Suprapubic skin (tissue), 4 donors: ENCODE measurements around the gene LRRC63. TPM values are rescaled to one million over a fixed set of nuclear protein-coding genes. Genes with fewer than 3 reads are reported as not detected.

Experiments used
- DNase-seq, 2 donors: peaks; one replicate each; pipeline ENCODE4 v3.0.0-alpha.2; 2019; ENCODE audit warnings: low spot score in 2 of 2
- H3K27ac ChIP-seq: fragments of 200-600 bp; sonication (generic); one replicate; pipeline ENCODE4 v1.5.1; 2019
- H3K27me3 ChIP-seq: fragments of 200-600 bp; sonication (generic); one replicate; pipeline ENCODE4 v1.5.1; 2019
- H3K36me3 ChIP-seq: fragments of 200-600 bp; sonication (generic); one replicate; pipeline ENCODE4 v1.5.1; 2019
- H3K4me1 ChIP-seq: fragments of 200-600 bp; sonication (generic); one replicate; pipeline ENCODE4 v1.5.1; 2019
- H3K4me3 ChIP-seq: fragments of 200-600 bp; sonication (generic); one replicate; pipeline ENCODE4 v1.5.1; 2019; ENCODE audit warnings: mild to moderate bottlenecking
- H3K9me3 ChIP-seq: fragments of 200-600 bp; sonication (generic); one replicate; pipeline ENCODE4 v1.5.1; 2019
- CTCF ChIP-seq, 2 donors: fragments of 200-600 bp in 1 of 2; fragments of 450-650 bp in 1 of 2; sonication (generic) in 1 of 2; IDR thresholded peaks; one replicate each; pipeline ENCODE4 v1.5.1; 2016 to 2019; ENCODE audit warnings: antibody characterized with exemption in 2 of 2, mild to moderate bottlenecking in 1 of 2, moderate library complexity in 1 of 2
- EP300 ChIP-seq: sonication (generic); formaldehyde crosslinking; IDR thresholded peaks from one replicate; pipeline ENCODE4 v1.6.1; 2017; ENCODE audit warnings: antibody characterized with exemption
- POLR2A ChIP-seq, 2 donors: fragments of 450-650 bp; IDR thresholded peaks; one replicate each; pipeline ENCODE4 v1.6.1; 2017; ENCODE audit warnings: antibody characterized with exemption in 2 of 2, mild to moderate bottlenecking in 2 of 2, moderate library complexity in 2 of 2
- POLR2AphosphoS5 ChIP-seq, 3 donors: sonication (generic); formaldehyde crosslinking; IDR thresholded peaks; one replicate each; pipeline ENCODE4 v1.6.1; 2017; ENCODE audit warnings: antibody characterized with exemption in 3 of 3
- WGBS: methylation state at CpG from one replicate; pipeline ENCODE4 v1.1.5; 2018; 5-methylcytosine and 5-hydroxymethylcytosine counted together
- total RNA-seq, 4 donors: library from RNA; depleted of rRNA; stranded (reverse); fragments of >200 nt; gene quantifications; one replicate each; pipeline ENCODE4 v1.1.0, GENCODE V29; 2016

Gene LRRC63
- total RNA-seq, 4 donors from 2014 or later, result not detected

- DNase-seq, result no peak
- peak overlapping the region; percentile 17 for H3K4me3 ChIP-seq
- no peaks in the 10 kb centered on the region for H3K27me3 ChIP-seq
- no peaks in the 10 kb centered on the region for H3K36me3 ChIP-seq
- H3K4me1 ChIP-seq, result peaks cover 24% of the 10 kb centered on the region
- TF ChIP-seq POLR2AphosphoS5 (IDR thresholded peaks at IDR 0.05) (no peak), EP300 (no peak), POLR2A (IDR thresholded peaks at IDR 0.05) (no peak), CTCF (IDR thresholded peaks at IDR 0.05) (no peak)
- H3K27ac ChIP-seq, result no peak overlapping the region
- no peaks in the 10 kb centered on the region for H3K9me3 ChIP-seq
- 22% methylated on average over 7 of the region's 8 CpGs for WGBS
Measured at GRCh38 chr13:46168341-46168740, 43.4 kb upstream of the LRRC63 start.

GRCh38 chr13:46168783-46169182, 42.9 kb upstream of the LRRC63 start:
- no peak for DNase-seq
- no peaks in the 10 kb centered on the region for H3K27me3 ChIP-seq
- H3K9me3 ChIP-seq, result no peaks in the 10 kb centered on the region
- H3K4me3 ChIP-seq, result no peak overlapping the region
- 37% methylated on average over 1 of the region's 1 CpG for WGBS
- H3K27ac ChIP-seq, result no peak overlapping the region
- no peaks in the 10 kb centered on the region for H3K36me3 ChIP-seq
- TF ChIP-seq EP300 (no peak), POLR2A (IDR thresholded peaks at IDR 0.05) (no peak), POLR2AphosphoS5 (IDR thresholded peaks at IDR 0.05) (no peak), CTCF (IDR thresholded peaks at IDR 0.05) (no peak)
- H3K4me1 ChIP-seq, result peaks cover 24% of the 10 kb centered on the region

GRCh38 chr13:46169758-46170157, 42.0 kb upstream of the LRRC63 start:
- Histone ChIP-seq H3K4me1 (peaks cover 24% of the 10 kb centered on the region), H3K4me3 (no peak overlapping the region), H3K27me3 (no peaks in the 10 kb centered on the region), H3K27ac (no peak overlapping the region), H3K9me3 (no peaks in the 10 kb centered on the region), H3K36me3 (no peaks in the 10 kb centered on the region)
- 93% methylated on average over 2 of the region's 2 CpGs for WGBS
- TF ChIP-seq POLR2AphosphoS5 (IDR thresholded peaks at IDR 0.05) (no peak), POLR2A (IDR thresholded peaks at IDR 0.05) (no peak), EP300 (no peak), CTCF (IDR thresholded peaks at IDR 0.05) (no peak)
- DNase-seq, result no peak

GRCh38 chr13:46170268-46170667, 41.5 kb upstream of the LRRC63 start:
- Histone ChIP-seq H3K36me3 (no peaks in the 10 kb centered on the region), H3K4me1 (peaks cover 24% of the 10 kb centered on the region), H3K27me3 (no peaks in the 10 kb centered on the region), H3K27ac (no peak overlapping the region), H3K4me3 (no peak overlapping the region), H3K9me3 (no peaks in the 10 kb centered on the region)
- no peak for TF ChIP-seq POLR2A (IDR thresholded peaks at IDR 0.05)
- TF ChIP-seq POLR2AphosphoS5 (IDR thresholded peaks at IDR 0.05), result no peak
- no peak for TF ChIP-seq CTCF (IDR thresholded peaks at IDR 0.05)
- TF ChIP-seq EP300, result no peak
- no peak for DNase-seq
- 71% methylated on average over 7 of the region's 7 CpGs for WGBS

GRCh38 chr13:46170687-46171086, 41.0 kb upstream of the LRRC63 start:
- peaks cover 24% of the 10 kb centered on the region for H3K4me1 ChIP-seq
- 54% methylated on average over 3 of the region's 3 CpGs for WGBS
- H3K36me3 ChIP-seq, result no peaks in the 10 kb centered on the region
- TF ChIP-seq EP300, result no peak
- H3K9me3 ChIP-seq, result no peaks in the 10 kb centered on the region
- no peaks in the 10 kb centered on the region for H3K27me3 ChIP-seq
- H3K27ac ChIP-seq, result no peak overlapping the region
- no peak for DNase-seq
- H3K4me3 ChIP-seq, result no peak overlapping the region

GRCh38 chr13:46171217-46171616, 40.5 kb upstream of the LRRC63 start:
- Histone ChIP-seq H3K4me1 (peaks cover 24% of the 10 kb centered on the region), H3K4me3 (no peak overlapping the region), H3K36me3 (no peaks in the 10 kb centered on the region), H3K9me3 (no peaks in the 10 kb centered on the region), H3K27ac (peak overlapping the region; percentile 16), H3K27me3 (no peaks in the 10 kb centered on the region)
- 72% methylated on average over 4 of the region's 4 CpGs for WGBS
- DNase-seq, result no peak
- TF ChIP-seq POLR2AphosphoS5 (IDR thresholded peaks at IDR 0.05), result no peak
- TF ChIP-seq CTCF (IDR thresholded peaks at IDR 0.05), result no peak
- no peak for TF ChIP-seq POLR2A (IDR thresholded peaks at IDR 0.05)
- TF ChIP-seq EP300, result no peak
